GM11168 (cell line): ENCODE data around the gene SLC7A9.

Experiments used
- in situ Hi-C: fragments of 300-500 bp; cut with MboI; formaldehyde crosslinking; loops from one replicate; pipeline ENCODE4 v1.12.0; 2022; ENCODE audit warnings: low sequenced_read_pairs; ENCODE audit not compliant: unreplicated experiment

The SLC7A9 gene

GRCh38 chr19:32830231-32831014 is 39.1 kb downstream of the SLC7A9 start:
- in situ Hi-C loops = no loop called here

- in situ Hi-C loops = no loop called here
Observed at GRCh38 chr19:32829345-32829896, 40.1 kb downstream of the SLC7A9 start.

GRCh38 chr19:32828643-32829344 is 40.8 kb downstream of the SLC7A9 start:
- in situ Hi-C loops = no loop called here

GRCh38 chr19:32828139-32828538 is 41.4 kb downstream of the SLC7A9 start:
- in situ Hi-C loops = no loop called here

GRCh38 chr19:32824916-32825608 is 44.5 kb downstream of the SLC7A9 start:
- in situ Hi-C loops = no loop called here

GRCh38 chr19:32824191-32824751 is 45.3 kb downstream of the SLC7A9 start:
- in situ Hi-C loops = no loop called here

GRCh38 chr19:32823747-32824102 is 45.8 kb downstream of the SLC7A9 start:
- in situ Hi-C loops = no loop called here

GRCh38 chr19:32822916-32823746 is 46.4 kb downstream of the SLC7A9 start:
- in situ Hi-C loops = no loop called here

- in situ Hi-C loops = no loop called here
Observed at GRCh38 chr19:32819419-32820400, 49.9 kb downstream of the SLC7A9 start.

GRCh38 chr19:32818536-32818935 is 51.0 kb downstream of the SLC7A9 start:
- in situ Hi-C loops = no loop called here

GRCh38 chr19:32817569-32818476 is 51.7 kb downstream of the SLC7A9 start:
- in situ Hi-C loops = no loop called here

- in situ Hi-C loops = no loop called here
Observed at GRCh38 chr19:32816555-32817099, 52.9 kb downstream of the SLC7A9 start.

- in situ Hi-C loops = no loop called here
Observed at GRCh38 chr19:32814624-32815023, 54.9 kb downstream of the SLC7A9 start.

- in situ Hi-C loops = no loop called here
Observed at GRCh38 chr19:32813862-32814425, 55.6 kb downstream of the SLC7A9 start.

- in situ Hi-C loops = no loop called here
Observed at GRCh38 chr19:32812571-32812970, 57.0 kb downstream of the SLC7A9 start.

GRCh38 chr19:32812036-32812435 is 57.5 kb downstream of the SLC7A9 start:
- in situ Hi-C loops = no loop called here

GRCh38 chr19:32811151-32811550 is 58.4 kb downstream of the SLC7A9 start:
- in situ Hi-C loops = no loop called here
